ENCODE results near the gene C11orf98. TPM values are rescaled to one million over a fixed set of nuclear protein-coding genes. Genes with fewer than 3 reads are reported as not detected.
"Not testable (repeated sequence)": the region's sequence is repeated elsewhere in the genome, so short reads cannot be mapped to it uniquely, and the experiment has no call there.

C11orf98 gene
- total RNA-seq, 1 experiment from 2014 or later = 154 TPM

DNA sequence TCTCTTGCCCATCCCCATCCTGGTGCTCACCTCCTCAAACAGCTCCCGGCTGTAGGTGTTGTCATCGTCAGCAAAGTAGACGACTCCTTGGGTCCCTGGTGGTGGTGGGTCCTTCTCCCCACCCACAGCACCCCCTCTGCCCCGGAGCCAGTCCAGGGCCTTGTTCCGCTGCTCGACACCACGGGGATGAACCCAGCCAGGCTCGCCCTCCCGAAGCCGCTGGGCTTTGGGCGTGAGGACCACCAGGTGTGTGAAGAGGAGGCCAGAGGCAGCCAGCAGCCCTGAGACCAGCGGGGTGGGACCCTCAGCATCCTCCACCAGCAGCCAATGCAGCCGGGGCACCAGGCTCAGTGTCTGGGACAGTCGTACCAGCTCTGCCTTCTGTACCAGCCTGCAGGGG, 48.1 kb downstream of the C11orf98 start:
- H3K27ac Mint-ChIP-seq; H3K27me3 Mint-ChIP-seq (ENCODE audit: low read depth); H3K4me3 Mint-ChIP-seq; POLR2A ChIA-PET; H3K9me3 Mint-ChIP-seq; ATAC-seq; CTCF ChIA-PET; DNase-seq (ENCODE audit: low spot score); H3K36me3 Mint-ChIP-seq: not testable (repeated sequence)
- peaks cover 17% of the 10 kb centered on the region for H3K4me1 Mint-ChIP-seq

DNA sequence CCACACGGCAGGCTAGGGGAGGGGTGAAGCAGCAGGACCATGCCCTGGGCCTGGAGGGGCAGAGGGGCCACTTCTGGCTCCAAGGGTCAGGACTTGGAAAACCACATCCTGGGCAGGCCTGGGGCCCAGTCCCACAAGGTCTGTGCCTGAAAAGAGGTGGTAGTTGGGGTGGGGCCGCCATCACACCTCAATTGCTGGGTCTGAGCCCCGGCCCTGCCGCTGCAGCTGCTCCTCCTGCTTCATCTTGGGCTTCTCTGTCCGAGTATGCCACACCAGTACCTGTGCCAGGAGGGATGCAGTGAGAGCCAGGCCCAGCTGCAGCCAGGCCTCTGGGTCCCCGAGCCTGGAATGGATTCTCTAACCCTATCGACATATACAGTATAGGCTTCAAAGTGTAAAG, 49.5 kb downstream of the C11orf98 start:
- H3K4me1 Mint-ChIP-seq = peaks cover 21% of the 10 kb centered on the region
- ATAC-seq (no peak), DNase-seq (ENCODE audit: low spot score) (no peak)
- POLR2A ChIA-PET = no interaction called here
- H3K27me3 Mint-ChIP-seq (ENCODE audit: low read depth) = peaks cover 7% of the 10 kb centered on the region; the same call in 1 of the 2 replicates
- no peak overlapping the region for H3K4me3 Mint-ChIP-seq
- TF ChIP-seq EMX1 (CRISPR knock-in tag; IDR thresholded peaks at IDR 0.05) (no peak), TEAD1 (CRISPR knock-in tag; IDR thresholded peaks at IDR 0.05) (no peak), ZNF416 (CRISPR knock-in tag; IDR thresholded peaks at IDR 0.05) (no peak)
- TF ChIP-seq, protein P1, sequence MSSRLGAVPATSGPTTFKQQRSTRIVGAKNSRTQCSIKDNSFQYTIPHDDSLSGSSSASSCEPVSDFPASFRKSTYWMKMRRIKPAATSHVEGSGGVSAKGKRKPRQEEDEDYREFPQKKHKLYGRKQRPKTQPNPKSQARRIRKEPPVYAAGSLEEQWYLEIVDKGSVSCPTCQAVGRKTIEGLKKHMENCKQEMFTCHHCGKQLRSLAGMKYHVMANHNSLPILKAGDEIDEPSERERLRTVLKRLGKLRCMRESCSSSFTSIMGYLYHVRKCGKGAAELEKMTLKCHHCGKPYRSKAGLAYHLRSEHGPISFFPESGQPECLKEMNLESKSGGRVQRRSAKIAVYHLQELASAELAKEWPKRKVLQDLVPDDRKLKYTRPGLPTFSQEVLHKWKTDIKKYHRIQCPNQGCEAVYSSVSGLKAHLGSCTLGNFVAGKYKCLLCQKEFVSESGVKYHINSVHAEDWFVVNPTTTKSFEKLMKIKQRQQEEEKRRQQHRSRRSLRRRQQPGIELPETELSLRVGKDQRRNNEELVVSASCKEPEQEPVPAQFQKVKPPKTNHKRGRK (CRISPR knock-in tag; IDR thresholded peaks at IDR 0.05; ENCODE audit: borderline replicate concordance) = no peak
- CTCF ChIA-PET = no interaction called here
- H3K36me3 Mint-ChIP-seq = no peaks in the 10 kb centered on the region
- no peak overlapping the region for H3K27ac Mint-ChIP-seq
- no peaks in the 10 kb centered on the region for H3K9me3 Mint-ChIP-seq

DNA sequence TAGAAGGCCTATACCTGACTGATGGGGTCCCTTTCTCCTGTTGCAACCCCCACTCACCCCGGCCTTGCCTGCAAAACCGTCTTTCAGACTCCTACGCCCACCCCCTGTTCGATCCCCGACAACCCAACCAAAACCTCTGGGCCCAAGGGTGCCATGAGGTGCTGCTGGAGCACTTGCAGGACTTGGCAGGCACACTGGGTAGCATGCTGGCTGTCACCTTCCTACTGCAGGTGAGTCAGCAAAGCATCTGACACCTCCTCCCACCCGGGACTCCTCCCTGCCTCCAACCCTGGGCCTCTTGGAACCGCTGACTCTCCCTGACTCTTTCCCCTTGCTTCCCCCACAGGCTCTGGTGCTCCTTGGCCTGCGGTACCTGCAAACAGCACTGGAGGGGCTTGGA, 50.7 kb downstream of the C11orf98 start:
- peak overlapping the region; percentile 41; the same call in 1 of the 2 replicates for H3K27ac Mint-ChIP-seq
- H3K4me3 Mint-ChIP-seq = no peak overlapping the region
- ATAC-seq (no peak), DNase-seq (ENCODE audit: low spot score) (no peak)
- H3K9me3 Mint-ChIP-seq = no peaks in the 10 kb centered on the region
- H3K27me3 Mint-ChIP-seq (ENCODE audit: low read depth) = peaks cover 9% of the 10 kb centered on the region; the same call in 1 of the 2 replicates
- TF ChIP-seq, protein P2, sequence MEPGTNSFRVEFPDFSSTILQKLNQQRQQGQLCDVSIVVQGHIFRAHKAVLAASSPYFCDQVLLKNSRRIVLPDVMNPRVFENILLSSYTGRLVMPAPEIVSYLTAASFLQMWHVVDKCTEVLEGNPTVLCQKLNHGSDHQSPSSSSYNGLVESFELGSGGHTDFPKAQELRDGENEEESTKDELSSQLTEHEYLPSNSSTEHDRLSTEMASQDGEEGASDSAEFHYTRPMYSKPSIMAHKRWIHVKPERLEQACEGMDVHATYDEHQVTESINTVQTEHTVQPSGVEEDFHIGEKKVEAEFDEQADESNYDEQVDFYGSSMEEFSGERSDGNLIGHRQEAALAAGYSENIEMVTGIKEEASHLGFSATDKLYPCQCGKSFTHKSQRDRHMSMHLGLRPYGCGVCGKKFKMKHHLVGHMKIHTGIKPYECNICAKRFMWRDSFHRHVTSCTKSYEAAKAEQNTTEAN (CRISPR knock-in tag; IDR thresholded peaks at IDR 0.05) = no peak
- TF ChIP-seq, protein P3, sequence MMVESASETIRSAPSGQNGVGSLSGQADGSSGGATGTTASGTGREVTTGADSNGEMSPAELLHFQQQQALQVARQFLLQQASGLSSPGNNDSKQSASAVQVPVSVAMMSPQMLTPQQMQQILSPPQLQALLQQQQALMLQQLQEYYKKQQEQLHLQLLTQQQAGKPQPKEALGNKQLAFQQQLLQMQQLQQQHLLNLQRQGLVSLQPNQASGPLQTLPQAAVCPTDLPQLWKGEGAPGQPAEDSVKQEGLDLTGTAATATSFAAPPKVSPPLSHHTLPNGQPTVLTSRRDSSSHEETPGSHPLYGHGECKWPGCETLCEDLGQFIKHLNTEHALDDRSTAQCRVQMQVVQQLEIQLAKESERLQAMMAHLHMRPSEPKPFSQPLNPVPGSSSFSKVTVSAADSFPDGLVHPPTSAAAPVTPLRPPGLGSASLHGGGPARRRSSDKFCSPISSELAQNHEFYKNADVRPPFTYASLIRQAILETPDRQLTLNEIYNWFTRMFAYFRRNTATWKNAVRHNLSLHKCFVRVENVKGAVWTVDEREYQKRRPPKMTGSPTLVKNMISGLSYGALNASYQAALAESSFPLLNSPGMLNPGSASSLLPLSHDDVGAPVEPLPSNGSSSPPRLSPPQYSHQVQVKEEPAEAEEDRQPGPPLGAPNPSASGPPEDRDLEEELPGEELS (CRISPR knock-in tag; IDR thresholded peaks at IDR 0.05) = no peak
- TF ChIP-seq, protein P4, sequence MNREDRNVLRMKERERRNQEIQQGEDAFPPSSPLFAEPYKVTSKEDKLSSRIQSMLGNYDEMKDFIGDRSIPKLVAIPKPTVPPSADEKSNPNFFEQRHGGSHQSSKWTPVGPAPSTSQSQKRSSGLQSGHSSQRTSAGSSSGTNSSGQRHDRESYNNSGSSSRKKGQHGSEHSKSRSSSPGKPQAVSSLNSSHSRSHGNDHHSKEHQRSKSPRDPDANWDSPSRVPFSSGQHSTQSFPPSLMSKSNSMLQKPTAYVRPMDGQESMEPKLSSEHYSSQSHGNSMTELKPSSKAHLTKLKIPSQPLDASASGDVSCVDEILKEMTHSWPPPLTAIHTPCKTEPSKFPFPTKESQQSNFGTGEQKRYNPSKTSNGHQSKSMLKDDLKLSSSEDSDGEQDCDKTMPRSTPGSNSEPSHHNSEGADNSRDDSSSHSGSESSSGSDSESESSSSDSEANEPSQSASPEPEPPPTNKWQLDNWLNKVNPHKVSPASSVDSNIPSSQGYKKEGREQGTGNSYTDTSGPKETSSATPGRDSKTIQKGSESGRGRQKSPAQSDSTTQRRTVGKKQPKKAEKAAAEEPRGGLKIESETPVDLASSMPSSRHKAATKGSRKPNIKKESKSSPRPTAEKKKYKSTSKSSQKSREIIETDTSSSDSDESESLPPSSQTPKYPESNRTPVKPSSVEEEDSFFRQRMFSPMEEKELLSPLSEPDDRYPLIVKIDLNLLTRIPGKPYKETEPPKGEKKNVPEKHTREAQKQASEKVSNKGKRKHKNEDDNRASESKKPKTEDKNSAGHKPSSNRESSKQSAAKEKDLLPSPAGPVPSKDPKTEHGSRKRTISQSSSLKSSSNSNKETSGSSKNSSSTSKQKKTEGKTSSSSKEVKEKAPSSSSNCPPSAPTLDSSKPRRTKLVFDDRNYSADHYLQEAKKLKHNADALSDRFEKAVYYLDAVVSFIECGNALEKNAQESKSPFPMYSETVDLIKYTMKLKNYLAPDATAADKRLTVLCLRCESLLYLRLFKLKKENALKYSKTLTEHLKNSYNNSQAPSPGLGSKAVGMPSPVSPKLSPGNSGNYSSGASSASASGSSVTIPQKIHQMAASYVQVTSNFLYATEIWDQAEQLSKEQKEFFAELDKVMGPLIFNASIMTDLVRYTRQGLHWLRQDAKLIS (CRISPR knock-in tag; IDR thresholded peaks at IDR 0.05; ENCODE audit: borderline replicate concordance) = no peak
- TF ChIP-seq, protein P5, sequence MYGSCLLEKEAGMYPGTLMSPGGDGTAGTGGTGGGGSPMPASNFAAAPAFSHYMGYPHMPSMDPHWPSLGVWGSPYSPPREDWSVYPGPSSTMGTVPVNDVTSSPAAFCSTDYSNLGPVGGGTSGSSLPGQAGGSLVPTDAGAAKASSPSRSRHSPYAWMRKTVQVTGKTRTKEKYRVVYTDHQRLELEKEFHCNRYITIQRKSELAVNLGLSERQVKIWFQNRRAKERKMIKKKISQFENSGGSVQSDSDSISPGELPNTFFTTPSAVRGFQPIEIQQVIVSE (CRISPR knock-in tag; IDR thresholded peaks at IDR 0.05; ENCODE audit: borderline replicate concordance) = no peak
- TF ChIP-seq, protein P6, sequence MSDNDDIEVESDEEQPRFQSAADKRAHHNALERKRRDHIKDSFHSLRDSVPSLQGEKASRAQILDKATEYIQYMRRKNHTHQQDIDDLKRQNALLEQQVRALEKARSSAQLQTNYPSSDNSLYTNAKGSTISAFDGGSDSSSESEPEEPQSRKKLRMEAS (CRISPR knock-in tag; IDR thresholded peaks at IDR 0.05) = no peak
- TF ChIP-seq, protein P7, sequence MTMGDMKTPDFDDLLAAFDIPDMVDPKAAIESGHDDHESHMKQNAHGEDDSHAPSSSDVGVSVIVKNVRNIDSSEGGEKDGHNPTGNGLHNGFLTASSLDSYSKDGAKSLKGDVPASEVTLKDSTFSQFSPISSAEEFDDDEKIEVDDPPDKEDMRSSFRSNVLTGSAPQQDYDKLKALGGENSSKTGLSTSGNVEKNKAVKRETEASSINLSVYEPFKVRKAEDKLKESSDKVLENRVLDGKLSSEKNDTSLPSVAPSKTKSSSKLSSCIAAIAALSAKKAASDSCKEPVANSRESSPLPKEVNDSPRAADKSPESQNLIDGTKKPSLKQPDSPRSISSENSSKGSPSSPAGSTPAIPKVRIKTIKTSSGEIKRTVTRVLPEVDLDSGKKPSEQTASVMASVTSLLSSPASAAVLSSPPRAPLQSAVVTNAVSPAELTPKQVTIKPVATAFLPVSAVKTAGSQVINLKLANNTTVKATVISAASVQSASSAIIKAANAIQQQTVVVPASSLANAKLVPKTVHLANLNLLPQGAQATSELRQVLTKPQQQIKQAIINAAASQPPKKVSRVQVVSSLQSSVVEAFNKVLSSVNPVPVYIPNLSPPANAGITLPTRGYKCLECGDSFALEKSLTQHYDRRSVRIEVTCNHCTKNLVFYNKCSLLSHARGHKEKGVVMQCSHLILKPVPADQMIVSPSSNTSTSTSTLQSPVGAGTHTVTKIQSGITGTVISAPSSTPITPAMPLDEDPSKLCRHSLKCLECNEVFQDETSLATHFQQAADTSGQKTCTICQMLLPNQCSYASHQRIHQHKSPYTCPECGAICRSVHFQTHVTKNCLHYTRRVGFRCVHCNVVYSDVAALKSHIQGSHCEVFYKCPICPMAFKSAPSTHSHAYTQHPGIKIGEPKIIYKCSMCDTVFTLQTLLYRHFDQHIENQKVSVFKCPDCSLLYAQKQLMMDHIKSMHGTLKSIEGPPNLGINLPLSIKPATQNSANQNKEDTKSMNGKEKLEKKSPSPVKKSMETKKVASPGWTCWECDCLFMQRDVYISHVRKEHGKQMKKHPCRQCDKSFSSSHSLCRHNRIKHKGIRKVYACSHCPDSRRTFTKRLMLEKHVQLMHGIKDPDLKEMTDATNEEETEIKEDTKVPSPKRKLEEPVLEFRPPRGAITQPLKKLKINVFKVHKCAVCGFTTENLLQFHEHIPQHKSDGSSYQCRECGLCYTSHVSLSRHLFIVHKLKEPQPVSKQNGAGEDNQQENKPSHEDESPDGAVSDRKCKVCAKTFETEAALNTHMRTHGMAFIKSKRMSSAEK (CRISPR knock-in tag; IDR thresholded peaks at IDR 0.05; ENCODE audit: borderline replicate concordance) = no peak
- no peak for TF ChIP-seq EMX1 (CRISPR knock-in tag; IDR thresholded peaks at IDR 0.05)
- TF ChIP-seq GTF2I (CRISPR knock-in tag; conservative IDR thresholded peaks at IDR 0.05) = no peak
- TF ChIP-seq, protein P1 (CRISPR knock-in tag; IDR thresholded peaks at IDR 0.05; ENCODE audit: borderline replicate concordance) = no peak
- TF ChIP-seq TCF7 (CRISPR knock-in tag; IDR thresholded peaks at IDR 0.05; ENCODE audit: low read depth) = no peak
- TF ChIP-seq ZNF121 (CRISPR knock-in tag; IDR thresholded peaks at IDR 0.05) = no peak
- ChIA-PET CTCF (interaction anchor here (1.1 kb wide), 1 partner anchor 23 kb away, joined by 5 read pairs; the partner anchor contains the start of gene TUT1), POLR2A (no interaction called here)
- H3K4me1 Mint-ChIP-seq = peaks cover 24% of the 10 kb centered on the region
- no peaks in the 10 kb centered on the region for H3K36me3 Mint-ChIP-seq

Measured in WTC11 (cell line).